Smooth muscle cell of the brain vasculature (primary cell): ENCODE measurements around the gene CFAP161.

Source experiments
- DNase-seq: peaks from one replicate; pipeline ENCODE4 v3.0.0-alpha.2; 2012; ENCODE audit warnings: low read depth, low spot score

Gene CFAP161

GRCh38 chr15:81133782-81134461 lies at the start of gene CFAP161:
CFAP161 (plus strand) TSS chr15:81134270; CDS start chr15:81134330, 60 bp downstream.
- no peak for DNase-seq

- DNase-seq = no peak
Observed at GRCh38 chr15:81084716-81085115, 49.4 kb upstream of the CFAP161 start.

- no peak for DNase-seq
Observed at GRCh38 chr15:81085213-81085612, 48.9 kb upstream of the CFAP161 start.

GRCh38 chr15:81085898-81086297 lies 48.2 kb upstream of the CFAP161 start:
- DNase-seq = no peak

GRCh38 chr15:81087066-81087465 lies 47.0 kb upstream of the CFAP161 start:
- no peak for DNase-seq

GRCh38 chr15:81087694-81088093 lies 46.4 kb upstream of the CFAP161 start:
- DNase-seq = no peak

- no peak for DNase-seq
Observed at GRCh38 chr15:81088470-81089013, 45.5 kb upstream of the CFAP161 start.

- DNase-seq = peak; percentile 77
Observed at GRCh38 chr15:81091889-81092558, 42.0 kb upstream of the CFAP161 start.

GRCh38 chr15:81092559-81092902 lies 41.5 kb upstream of the CFAP161 start:
- DNase-seq = no peak

GRCh38 chr15:81093961-81094360 lies 40.1 kb upstream of the CFAP161 start:
- no peak for DNase-seq

- no peak for DNase-seq
Observed at GRCh38 chr15:81095690-81096365, 38.2 kb upstream of the CFAP161 start.

GRCh38 chr15:81096398-81096797 lies 37.7 kb upstream of the CFAP161 start:
- no peak for DNase-seq

- no peak for DNase-seq
Observed at GRCh38 chr15:81097116-81097889, 36.8 kb upstream of the CFAP161 start.

- DNase-seq = no peak
Observed at GRCh38 chr15:81097890-81098280, 36.2 kb upstream of the CFAP161 start.

- DNase-seq = no peak
Observed at GRCh38 chr15:81098349-81098748, 35.7 kb upstream of the CFAP161 start.

- DNase-seq = no peak
Observed at GRCh38 chr15:81098861-81099651, 35.0 kb upstream of the CFAP161 start.

GRCh38 chr15:81101894-81102815 lies 31.9 kb upstream of the CFAP161 start:
- no peak for DNase-seq

- no peak for DNase-seq
Observed at GRCh38 chr15:81103857-81104256, 30.2 kb upstream of the CFAP161 start.

GRCh38 chr15:81105545-81105944 lies 28.5 kb upstream of the CFAP161 start:
- DNase-seq = no peak

GRCh38 chr15:81106560-81106959 lies 27.5 kb upstream of the CFAP161 start:
- DNase-seq = peak; percentile 39
